ENCODE measurements around the gene BRINP2.

BRINP2 gene

GRCh38 chr1:177170756-177171535 is at the start of gene BRINP2:
Gene BRINP2, plus strand, starts transcription at chr1:177170958. Its CDS starts 58,919 bp downstream, at chr1:177229877.
- DNase-seq: peak; percentile 37

GRCh38 chr1:177122461-177123251 is 48.1 kb upstream of the BRINP2 start:
- no peak for DNase-seq

- DNase-seq: no peak
Measured at GRCh38 chr1:177124577-177125278, 46.0 kb upstream of the BRINP2 start.

GRCh38 chr1:177126267-177126666 is 44.5 kb upstream of the BRINP2 start:
- no peak for DNase-seq

- no peak for DNase-seq
Measured at GRCh38 chr1:177128665-177129281, 42.0 kb upstream of the BRINP2 start.

- DNase-seq: no peak
Measured at GRCh38 chr1:177130451-177130945, 40.3 kb upstream of the BRINP2 start.

GRCh38 chr1:177131723-177132122 is 39.0 kb upstream of the BRINP2 start:
- no peak for DNase-seq

- DNase-seq: no peak
Measured at GRCh38 chr1:177132141-177132540, 38.6 kb upstream of the BRINP2 start.

GRCh38 chr1:177133977-177134538 is 36.7 kb upstream of the BRINP2 start:
- no peak for DNase-seq

- no peak for DNase-seq
Measured at GRCh38 chr1:177135250-177135649, 35.5 kb upstream of the BRINP2 start.

GRCh38 chr1:177137814-177138213 is 32.9 kb upstream of the BRINP2 start:
- DNase-seq: no peak

- no peak for DNase-seq
Measured at GRCh38 chr1:177138347-177138746, 32.4 kb upstream of the BRINP2 start.

- no peak for DNase-seq
Measured at GRCh38 chr1:177142010-177142409, 28.7 kb upstream of the BRINP2 start.

GRCh38 chr1:177142791-177143271 is 27.9 kb upstream of the BRINP2 start:
- DNase-seq: no peak

- DNase-seq: no peak
Measured at GRCh38 chr1:177145106-177146070, 25.4 kb upstream of the BRINP2 start.

- DNase-seq: no peak
Measured at GRCh38 chr1:177146499-177146898, 24.3 kb upstream of the BRINP2 start.

GRCh38 chr1:177162243-177162642 is 8.5 kb upstream of the BRINP2 start:
- DNase-seq: no peak

GRCh38 chr1:177163844-177164379 is 6.8 kb upstream of the BRINP2 start:
- no peak for DNase-seq

GRCh38 chr1:177164380-177165068 is 6.2 kb upstream of the BRINP2 start, which contains the start of gene ASTN1:
Gene ASTN1, minus strand, starts transcription at chr1:177164712. Its CDS starts 36 bp downstream, at chr1:177164676.
- DNase-seq: no peak

- no peak for DNase-seq
Measured at GRCh38 chr1:177165069-177165439, 5.7 kb upstream of the BRINP2 start.
